ENCODE data around the gene XAGE1B. TPM values are rescaled to one million over a fixed set of nuclear protein-coding genes. Genes with fewer than 3 reads are reported as not detected.

XAGE1B gene
- total and polyA plus RNA-seq, 9 of the 15 experiments (the other 6 are each of a cell fraction or from before 2014, with no cell fraction given) = 3.1 to 382 (median 105) TPM

GRCh38 chrX:52544147-52544840 is 27.4 kb upstream of the XAGE1B start (continued):
- no peak for TF ChIP-seq CHD7 (IDR thresholded peaks at IDR 0.05; ENCODE audit: low read depth, low read length)
- TF ChIP-seq ZBTB7A (IDR thresholded peaks at IDR 0.05; ENCODE audit: borderline replicate concordance, control insufficient read depth, low read depth, low read length) = no peak
- no peak for TF ChIP-seq ZNF133 (CRISPR knock-in tag; IDR thresholded peaks at IDR 0.05)
- TF ChIP-seq CCAR2 (IDR thresholded peaks at IDR 0.05; ENCODE audit: low read depth, low read length) = no peak
- no peak for TF ChIP-seq SNIP1 (IDR thresholded peaks at IDR 0.05; ENCODE audit: low read depth)
- no peak for TF ChIP-seq THRB (CRISPR knock-in tag; conservative IDR thresholded peaks at IDR 0.05)
- TF ChIP-seq MLX (CRISPR knock-in tag; conservative IDR thresholded peaks at IDR 0.05) = no peak
- no peak for TF ChIP-seq FOXA1 (IDR thresholded peaks at IDR 0.05; ENCODE audit: borderline replicate concordance)
- TF ChIP-seq NELFE (IDR thresholded peaks at IDR 0.05; ENCODE audit: insufficient read depth, insufficient read length) = no peak
